22Rv1 (cell line): ENCODE data around the gene HOMER3.

Experiments used
- H3K27ac ChIP-seq: fragments of 450-650 bp; 2 replicates; pipeline ENCODE4 v1.5.1; 2017
- CTCF ChIP-seq: fragments of 450-650 bp; IDR thresholded peaks from 2 replicates; pipeline ENCODE4 v1.5.1; 2017; ENCODE audit warnings: mild to moderate bottlenecking
- ZFX ChIP-seq: fragments of 450-650 bp; IDR thresholded peaks from 2 replicates; pipeline ENCODE4 v1.6.1; 2017; ENCODE audit warnings: antibody characterized with exemption, borderline replicate concordance

HOMER3 gene

GRCh38 chr19:18980432-18981020 lies 39.5 kb upstream of the HOMER3 start:
- no peak for TF ChIP-seq ZFX
- TF ChIP-seq CTCF: no peak
- no peak overlapping the region for H3K27ac ChIP-seq

GRCh38 chr19:18978616-18979015 lies 37.6 kb upstream of the HOMER3 start:
- no peak for TF ChIP-seq ZFX
- no peak for TF ChIP-seq CTCF
- no peak overlapping the region for H3K27ac ChIP-seq

GRCh38 chr19:18975869-18976268 lies 34.9 kb upstream of the HOMER3 start:
- TF ChIP-seq CTCF: no peak
- no peak for TF ChIP-seq ZFX
- H3K27ac ChIP-seq: no peak overlapping the region

DNA sequence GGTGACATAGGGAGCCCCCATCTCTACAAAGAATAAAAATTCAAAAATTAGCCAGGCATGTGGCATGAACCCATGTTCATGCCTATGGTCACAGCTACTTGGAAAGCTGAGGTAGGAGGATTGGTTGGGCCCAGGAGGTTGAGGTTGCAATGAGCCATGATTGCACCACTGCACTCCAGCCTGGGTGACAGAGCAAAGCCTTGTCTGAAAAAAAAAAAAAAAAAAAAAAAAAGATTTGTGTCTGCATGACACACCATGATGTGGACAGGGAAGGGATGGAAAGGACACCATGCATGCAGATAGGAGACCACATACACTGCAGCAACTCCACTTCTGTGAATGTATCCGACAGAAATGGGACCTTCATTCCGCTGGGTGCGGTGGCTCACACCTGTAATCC lies 34.0 kb upstream of the HOMER3 start:
- H3K27ac ChIP-seq: no peak overlapping the region
- TF ChIP-seq CTCF (no peak), ZFX (no peak)

- TF ChIP-seq CTCF: no peak
- TF ChIP-seq ZFX: no peak
- no peak overlapping the region for H3K27ac ChIP-seq
Observed at GRCh38 chr19:18972851-18973250, 31.8 kb upstream of the HOMER3 start.

DNA sequence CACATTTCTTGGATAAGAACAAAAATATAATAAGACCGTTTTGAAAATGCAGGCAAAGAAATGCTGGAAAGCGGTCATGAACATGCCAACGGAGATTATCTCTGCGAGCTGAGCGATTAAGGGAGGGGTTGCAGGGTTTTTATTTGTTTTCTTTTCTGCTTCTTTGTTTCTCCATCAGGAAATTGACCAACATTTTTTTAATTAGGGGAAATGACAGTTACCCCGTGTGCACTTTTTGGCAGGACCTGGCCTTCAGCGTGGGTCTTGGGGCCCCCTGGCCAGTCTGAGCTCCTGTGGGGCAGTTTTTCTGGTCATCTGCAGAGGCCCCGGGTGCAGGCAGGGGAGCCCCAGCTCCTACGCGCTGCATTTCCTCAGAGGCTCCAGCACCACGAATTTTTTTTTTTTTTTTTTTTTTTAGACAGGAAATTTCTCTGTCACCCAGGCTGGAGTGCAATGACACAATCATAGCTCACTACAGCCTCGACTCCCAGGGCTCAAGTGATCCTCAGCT lies 31.3 kb upstream of the HOMER3 start:
- H3K27ac ChIP-seq: no peak overlapping the region
- TF ChIP-seq CTCF: no peak
- no peak for TF ChIP-seq ZFX

DNA sequence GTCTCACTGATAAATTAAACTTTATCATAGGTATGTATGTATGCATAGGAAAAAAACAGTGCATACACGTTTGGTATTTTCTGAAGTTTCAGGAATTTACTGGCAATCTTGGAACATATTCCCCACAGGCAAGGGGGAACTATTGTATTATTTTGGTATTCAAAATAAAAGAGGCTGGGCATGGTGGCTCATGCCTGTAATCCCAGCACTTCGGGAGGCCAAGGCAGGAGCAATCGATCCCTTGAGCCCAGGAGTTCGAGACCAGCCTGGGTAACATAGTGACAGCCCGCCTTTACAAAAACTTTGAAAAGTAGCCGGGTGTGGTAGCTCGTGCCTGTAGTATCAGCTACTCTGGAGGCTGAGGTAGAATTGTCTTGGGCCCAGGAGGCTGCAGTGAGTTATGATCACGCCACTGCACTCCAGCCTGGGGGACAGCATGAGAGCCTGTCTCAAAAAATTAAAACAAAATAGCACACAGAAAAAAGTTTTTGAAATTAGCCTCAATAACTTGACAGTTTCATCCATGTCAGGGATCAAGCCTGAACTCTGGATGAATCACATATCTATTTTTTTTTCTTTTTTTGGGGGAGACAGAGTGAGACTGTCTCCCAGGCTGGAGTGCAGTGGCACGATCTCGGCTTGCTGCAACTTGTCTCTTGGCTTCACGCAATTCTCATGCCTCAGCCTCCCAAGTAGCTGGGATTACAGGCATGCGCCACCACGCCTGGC lies 29.1 kb upstream of the HOMER3 start:
- no peak for TF ChIP-seq CTCF
- TF ChIP-seq ZFX: no peak
- no peak overlapping the region for H3K27ac ChIP-seq
